K562 (cell line): Measurements from ENCODE around the gene RAVER2. TPM values are rescaled to one million over a fixed set of nuclear protein-coding genes. Genes with fewer than 3 reads are reported as not detected.

ENCODE experiments used
- ATAC-seq: fragments of 200-7000 bp; cut with Tn5 transposase; 3 replicates; pipeline ENCODE4 v1.9.1; 2020; ENCODE audit warnings: moderate library complexity
- BruUV-seq: library from RNA; stranded (reverse); fragments of 400-500 nt; replicated peaks from 2 replicates; lab custom pipeline; 2021; lab: Mats Ljungman, UMichigan
- CTCF ChIA-PET: fragments of 300-600 bp; formaldehyde crosslinking; extraction: SDS; loops from one replicate; lab custom pipeline; 2021; ENCODE audit warnings: low intra/inter-chr PET ratio; lab: Yijun Ruan, JAX
- POLR2A ChIA-PET: fragments of 300-600, 350-650 bp; sonication (Branson Sonifier 250); formaldehyde crosslinking; extraction: SDS; loops from one replicate; lab custom pipeline; 2021; ENCODE audit warnings: antibody characterized with exemption, inconsistent platforms; lab: Yijun Ruan, JAX
- DNase-seq, 4 experiments: peaks; one replicate each; pipeline versions ENCODE4 v3.0.0 to v3.0.0-alpha.2; 2011 to 2018; ENCODE audit warnings: low spot score in 3 of 4, mixed read lengths in 3 of 4; ENCODE audit errors: extremely low read depth in 1 of 4
- FAIRE-seq: peaks from 2 replicates; lab custom pipeline; 2011; peaks lifted over from hg19 to GRCh38; lab: Jason Lieb, UNC
- H2AFZ ChIP-seq: 2 replicates; pipeline ENCODE4 v1.6.0; 2011; ENCODE audit warnings: low read depth, low read length, control low read depth, inconsistent platforms
- H3K27ac ChIP-seq: fragments of 200-600 bp; 3 replicates; pipeline ENCODE4 v1.8.0; 2011; ENCODE audit warnings: low read depth, mild to moderate bottlenecking, control low read depth, inconsistent platforms, low read length, moderate library complexity, mixed read lengths; ENCODE audit errors: extremely low read depth
- H3K27me3 ChIP-seq, 2 experiments: fragments of 300-600 bp in 1 of 2; 2 replicates in 1 of 2; 3 replicates in 1 of 2; pipeline versions ENCODE4 v1.6.0 to v1.8.0; 2011; ENCODE audit warnings: inconsistent platforms in 2 of 2, low read length in 2 of 2, mild to moderate bottlenecking in 1 of 2, mixed read lengths in 1 of 2, moderate library complexity in 1 of 2; ENCODE audit not compliant: control insufficient read depth in 2 of 2, insufficient read depth in 2 of 2
- H3K36me3 ChIP-seq: fragments of 300-600 bp; 3 replicates; pipeline ENCODE4 v1.8.0; 2011; ENCODE audit warnings: mild to moderate bottlenecking, low read length, inconsistent platforms; ENCODE audit not compliant: control insufficient read depth, insufficient read depth
- H3K4me1 ChIP-seq, 2 experiments: fragments of 200-600 bp in 1 of 2; replicated peaks in 1 of 2; 2 replicates in 1 of 2; 3 replicates in 1 of 2; pipeline versions ENCODE4 v1.5.1 to v1.8.0; 2011; ENCODE audit warnings: inconsistent platforms in 2 of 2, low read length in 2 of 2, mild to moderate bottlenecking in 1 of 2, mixed read lengths in 1 of 2, moderate library complexity in 1 of 2; ENCODE audit not compliant: control insufficient read depth in 2 of 2, insufficient read depth in 2 of 2
- H3K4me2 ChIP-seq: 2 replicates; pipeline ENCODE4 v1.6.1; 2011; ENCODE audit warnings: low read length, control low read depth, inconsistent platforms, mixed read lengths; ENCODE audit not compliant: insufficient read depth
- H3K4me3 ChIP-seq: fragments of 200-600 bp; sonication (generic), shearing (Covaris generic); 2 replicates; pipeline ENCODE4 v1.5.1; 2016; ENCODE audit warnings: control low read depth, inconsistent platforms
- H3K79me2 ChIP-seq: fragments of 200-600 bp; 3 replicates; pipeline ENCODE4 v1.8.0; 2011; ENCODE audit warnings: low read length, inconsistent platforms; ENCODE audit not compliant: control insufficient read depth, insufficient read depth
- H3K9ac ChIP-seq, 2 experiments: 2 replicates each; pipeline versions ENCODE4 v1.6.0 to v1.6.1; 2011; ENCODE audit warnings: low read depth in 2 of 2, low read length in 2 of 2, control low read depth in 1 of 2, inconsistent platforms in 1 of 2, mild to moderate bottlenecking in 1 of 2, mixed read lengths in 1 of 2; ENCODE audit not compliant: insufficient read depth in 1 of 2
- H3K9me1 ChIP-seq: one replicate; pipeline ENCODE4 v1.6.0; 2011; ENCODE audit warnings: inconsistent platforms, mild to moderate bottlenecking, low read length, moderate library complexity; ENCODE audit not compliant: control insufficient read depth, insufficient read depth
- H3K9me3 ChIP-seq: replicated peaks from 2 replicates; pipeline ENCODE4 v1.5.1; 2011; ENCODE audit warnings: low read depth, low read length, inconsistent platforms; ENCODE audit not compliant: control insufficient read depth, insufficient read depth
- H4K20me1 ChIP-seq: replicated peaks from 2 replicates; pipeline ENCODE4 v1.6.1; 2011; ENCODE audit warnings: low read length, inconsistent platforms, mixed read lengths; ENCODE audit not compliant: control insufficient read depth, insufficient read depth
- CBX8 ChIP-seq: fragments of 200-600 bp; sonication (generic); IDR thresholded peaks from 2 replicates; pipeline ENCODE4 v1.6.1; 2012; ENCODE audit warnings: borderline replicate concordance, mixed run types, low read depth, mild to moderate bottlenecking, moderate library complexity, mixed read lengths, low read length, control low read depth, inconsistent platforms; ENCODE audit not compliant: poor library complexity, severe bottlenecking; ENCODE audit errors: extremely low read depth
- COPS2 ChIP-seq: fragments of 450-650 bp; conservative IDR thresholded peaks from 2 replicates; pipeline ENCODE4 v1.6.1; 2016; ENCODE audit warnings: mild to moderate bottlenecking, moderate library complexity
- HNRNPH1 ChIP-seq: fragments of 200-400 bp; formaldehyde crosslinking; optimal IDR thresholded peaks from 2 replicates; pipeline ENCODE3; 2017; ENCODE audit warnings: low read depth, mild to moderate bottlenecking, low read length, moderate library complexity
- ID3 ChIP-seq, 2 experiments: fragments of 250-450 bp in 1 of 2; fragments of 450-650 bp in 1 of 2; sonication (Bioruptor Pico) in 1 of 2; IDR thresholded peaks; 2 replicates each; pipeline versions ENCODE4 v1.6.1 to v1.8.0; 2016 to 2021; ENCODE audit warnings: mild to moderate bottlenecking in 2 of 2, moderate library complexity in 2 of 2, missing compliant biosample characterization in 1 of 2, missing genetic modification characterization in 1 of 2
- KAT2B ChIP-seq: IDR thresholded peaks from one replicate; pipeline ENCODE4 v1.6.1; 2012; ENCODE audit warnings: low read depth, mild to moderate bottlenecking, control low read depth, inconsistent platforms, low read length, moderate library complexity
- NCOA2 ChIP-seq, 2 experiments: fragments of 450-650 bp; IDR thresholded peaks; 2 replicates each; pipeline ENCODE4 v1.6.1; 2018; ENCODE audit warnings: mild to moderate bottlenecking in 2 of 2, moderate library complexity in 1 of 2; ENCODE audit not compliant: partially characterized antibody in 2 of 2
- POLR2H ChIP-seq: IDR thresholded peaks from 2 replicates; pipeline ENCODE4 v1.6.1; 2016; ENCODE audit warnings: missing genetic modification characterization, low read depth, mild to moderate bottlenecking, control low read depth, missing compliant biosample characterization, moderate library complexity
- RBM17 ChIP-seq: fragments of 200-400 bp; formaldehyde crosslinking; IDR thresholded peaks from 2 replicates; pipeline ENCODE4 v1.6.1; 2017; ENCODE audit warnings: low read depth, mild to moderate bottlenecking, low read length, borderline replicate concordance
- RHOXF2B ChIP-seq: fragments of 250-450 bp; sonication (Bioruptor Pico); conservative IDR thresholded peaks from 2 replicates; pipeline ENCODE4 v1.5.1; 2021
- SMAD1 ChIP-seq: fragments of 150-350 bp; IDR thresholded peaks from 2 replicates; pipeline ENCODE4 v1.6.1; 2014; ENCODE audit warnings: low read length, low read depth; ENCODE audit not compliant: partially characterized antibody
- TBP ChIP-seq: optimal IDR thresholded peaks from 2 replicates; pipeline ENCODE3; 2011; ENCODE audit warnings: low read depth, low read length, improper control_type of control experiment
- ZBTB1 ChIP-seq: sonication (generic); formaldehyde crosslinking; IDR thresholded peaks from 2 replicates; pipeline ENCODE4 v1.8.1; 2023; ENCODE audit warnings: missing genetic modification reagents, low read depth, mild to moderate bottlenecking, borderline replicate concordance
- ZNF165 ChIP-seq: fragments of 250-450 bp; sonication (Bioruptor Pico); IDR thresholded peaks from 2 replicates; pipeline ENCODE4 v1.4.0; 2020; ENCODE audit warnings: borderline replicate concordance
- ZNF175 ChIP-seq: fragments of 200-800 bp; sonication (Bioruptor generic); IDR thresholded peaks from 2 replicates; pipeline ENCODE4 v1.6.1; 2016; ENCODE audit warnings: low read depth, mild to moderate bottlenecking, missing genetic modification characterization, missing compliant biosample characterization
- ZNF263 ChIP-seq: sonication (generic); formaldehyde crosslinking; IDR thresholded peaks from 2 replicates; pipeline ENCODE4 v1.8.0; 2022; ENCODE audit warnings: mild to moderate bottlenecking, missing genetic modification reagents, borderline replicate concordance
- ZNF431 ChIP-seq: sonication (generic); formaldehyde crosslinking; IDR thresholded peaks from 2 replicates; pipeline ENCODE4 v1.8.0; 2022; ENCODE audit warnings: mild to moderate bottlenecking, missing genetic modification reagents
- ZNF639 ChIP-seq, 2 experiments: fragments of 200-800 bp in 1 of 2; sonication (Bioruptor generic) in 1 of 2; sonication (generic) in 1 of 2; formaldehyde crosslinking in 1 of 2; IDR thresholded peaks in 1 of 2; conservative IDR thresholded peaks in 1 of 2; 2 replicates each; pipeline versions ENCODE4 v1.5.0 to v1.6.1; 2016 to 2020; ENCODE audit warnings: missing compliant biosample characterization in 1 of 2, missing genetic modification characterization in 1 of 2, missing genetic modification reagents in 1 of 2
- in situ Hi-C: fragments of 300-500 bp; cut with MboI; formaldehyde crosslinking; loops from 4 replicates; pipeline ENCODE4 v1.15.0; 2018; ENCODE audit warnings: inconsistent platforms, mixed read lengths
- intact Hi-C: fragments of 100-400 bp; cut with micrococcal nuclease; formaldehyde crosslinking; loops from 2 replicates; pipeline ENCODE4 v1.14.2; 2022
- polyA plus RNA-seq, 8 experiments: library from polyadenylated mRNA; depleted of rRNA in 4 of 8; stranded (reverse) in 5 of 8; unstranded in 3 of 8; fragments of >200 nt; fragmentation: Nextera tagmentation in 2 of 8; fragmentation: Illumina TruSeq in 1 of 8; extraction: Ambion mirVana in 2 of 8; extraction: Trizol in 1 of 8; gene quantifications; 2 replicates each; pipeline versions ENCODE4 v1.2.1 to v1.2.3, GENCODE V29; 2011 to 2014; ENCODE audit warnings: inconsistent platforms in 1 of 8, missing spikeins in 1 of 8
- total RNA-seq, 7 experiments: library from RNA; depleted of rRNA in 6 of 7; stranded (reverse); fragments of >200 nt in 6 of 7; fragmentation: Illumina TruSeq in 2 of 7; extraction: Trizol in 2 of 7; gene quantifications; 2 replicates each; pipeline versions ENCODE4 v1.2.1 to v1.2.3, GENCODE V29; 2011 to 2021; ENCODE audit warnings: low replicate concordance in 1 of 7

The RAVER2 gene
- total and polyA plus RNA-seq, 9 of the 15 experiments (the other 6 are each of a cell fraction or from before 2014, with no cell fraction given): 1.8 to 6.1 (median 4.4) TPM

GRCh38 chr1:64801851-64802523 lies 57.1 kb downstream of the RAVER2 start (continued):
- peak; percentile 94 for TF ChIP-seq ZNF175
- TF ChIP-seq ZBTB1 (CRISPR knock-in tag): no peak
- TF ChIP-seq POLR2H (tag): peak; percentile 53; the same call in 1 of the 2 replicates
- no peak for TF ChIP-seq TBP
- no peak for TF ChIP-seq RBM17
- TF ChIP-seq SMAD1: no peak
- no peak for TF ChIP-seq ZNF263 (CRISPR knock-in tag)
- TF ChIP-seq ZNF165 (CRISPR knock-in tag): no peak
- no peak for TF ChIP-seq ID3 (CRISPR knock-in tag; IDR thresholded peaks at IDR 0.05)
- TF ChIP-seq ID3 (tag; IDR thresholded peaks at IDR 0.05): peak; percentile 74
- TF ChIP-seq, all 486 proteins: peak for 40

GRCh38 chr1:64809309-64809708 lies 64.4 kb downstream of the RAVER2 start:
- DNase-seq (no peak), FAIRE-seq (no peak), ATAC-seq (no peak)
- no peaks in the 10 kb centered on the region for H3K79me2 ChIP-seq
- no peak overlapping the region for H3K27ac ChIP-seq
- no peaks in the 10 kb centered on the region for H3K36me3 ChIP-seq
- no peak overlapping the region for H3K4me2 ChIP-seq
- H3K9me3 ChIP-seq: no peaks in the 10 kb centered on the region
- no peaks in the 10 kb centered on the region for H3K4me1 ChIP-seq
- H3K9ac ChIP-seq: no peak overlapping the region
- in situ Hi-C loops: no loop called here
- H3K9me1 ChIP-seq: no peaks in the 10 kb centered on the region
- ChIA-PET POLR2A (no interaction called here), CTCF (no interaction called here)
- H4K20me1 ChIP-seq: no peaks in the 10 kb centered on the region
- no peak overlapping the region for H2AFZ ChIP-seq
- no TSS peak for BruUV-seq
- H3K4me3 ChIP-seq: no peak overlapping the region
- intact Hi-C loops: no loop called here
- H3K27me3 ChIP-seq: no peaks in the 10 kb centered on the region; a peak in 1 of 5 replicates
- TF ChIP-seq COPS2: no peak
- TF ChIP-seq KAT2B: no peak
- no peak for TF ChIP-seq RHOXF2B (CRISPR knock-in tag)
- no peak for TF ChIP-seq ID3 (CRISPR knock-in tag; IDR thresholded peaks at IDR 0.05)
- TF ChIP-seq ID3 (tag; IDR thresholded peaks at IDR 0.05): no peak
- TF ChIP-seq NCOA2 (IDR thresholded peaks at IDR 0.05; ENCODE audit: partially characterized antibody in 2 of 2): no peak
- no peak for TF ChIP-seq ZNF639 (CRISPR knock-in tag; conservative IDR thresholded peaks at IDR 0.05 in 1 of 2, IDR thresholded peaks at IDR 0.05 in 1 of 2)
- TF ChIP-seq CBX8: no peak
- TF ChIP-seq ZNF263 (CRISPR knock-in tag): no peak
- no peak for TF ChIP-seq ZNF431 (CRISPR knock-in tag)
- TF ChIP-seq HNRNPH1: no peak
